Mucosa of descending colon (tissue), 3 donors: Measurements from ENCODE around the gene SMARCA5. TPM values are rescaled to one million over a fixed set of nuclear protein-coding genes. Genes with fewer than 3 reads are reported as not detected.

ENCODE experiments used
- ATAC-seq: fragments of 200-7000 bp; cut with Tn5 transposase; one replicate; pipeline ENCODE4 v1.9.1; 2020; ENCODE audit warnings: mild to moderate bottlenecking, moderate library complexity
- DNase-seq, 3 donors: peaks; one replicate each; pipeline ENCODE4 v3.0.0-alpha.2; 2020
- H3K36me3 ChIP-seq: fragments of 200-600 bp; one replicate; pipeline ENCODE4 v1.8.0; 2021; ENCODE audit warnings: low read depth, mild to moderate bottlenecking
- H3K4me1 ChIP-seq: fragments of 200-600 bp; one replicate; pipeline ENCODE4 v1.8.0; 2021; ENCODE audit warnings: low read depth, mild to moderate bottlenecking
- H3K4me3 ChIP-seq: fragments of 200-600 bp; one replicate; pipeline ENCODE4 v1.8.0; 2021; ENCODE audit warnings: mild to moderate bottlenecking
- H3K9me3 ChIP-seq: fragments of 200-600 bp; one replicate; pipeline ENCODE4 v1.8.0; 2021; ENCODE audit warnings: mild to moderate bottlenecking
- intact Hi-C, 2 donors: fragments of 100-400 bp; cut with DNase I in 1 of 2; cut with micrococcal nuclease in 1 of 2; formaldehyde crosslinking; loops; one replicate each; pipeline versions ENCODE4 v1.11.0 to v1.11.1; 2022; cut with DNase I, micrococcal nuclease
- total RNA-seq, 3 donors: library from RNA; stranded (reverse); fragmentation: NEBNext Ultra II Directional in 2 of 3; extraction: Animal tissue kit (Norgen Biotek cat#: 25700) in 2 of 3; gene quantifications; one replicate each; pipeline versions ENCODE4 v1.2.1 to v1.2.4, GENCODE V29; 2021 to 2023
- TF ChIP-seq, protein P1 (sequence below): fragments of 200-600 bp; IDR thresholded peaks from one replicate; pipeline ENCODE4 v1.8.0; 2022; ENCODE audit warnings: antibody characterized with exemption, mild to moderate bottlenecking
- donor health status: DM: no; HTN: no; CAD: no; lungs with moderate emphysema.
- donor health status: DM: no; HTN: no; CAD: no.
- donor health status: DM: no; HTN: yes; CAD: no.

The SMARCA5 gene
- total RNA-seq, 3 donors from 2014 or later, result 27.9 to 45.9 (median 30.5) TPM

DNA sequence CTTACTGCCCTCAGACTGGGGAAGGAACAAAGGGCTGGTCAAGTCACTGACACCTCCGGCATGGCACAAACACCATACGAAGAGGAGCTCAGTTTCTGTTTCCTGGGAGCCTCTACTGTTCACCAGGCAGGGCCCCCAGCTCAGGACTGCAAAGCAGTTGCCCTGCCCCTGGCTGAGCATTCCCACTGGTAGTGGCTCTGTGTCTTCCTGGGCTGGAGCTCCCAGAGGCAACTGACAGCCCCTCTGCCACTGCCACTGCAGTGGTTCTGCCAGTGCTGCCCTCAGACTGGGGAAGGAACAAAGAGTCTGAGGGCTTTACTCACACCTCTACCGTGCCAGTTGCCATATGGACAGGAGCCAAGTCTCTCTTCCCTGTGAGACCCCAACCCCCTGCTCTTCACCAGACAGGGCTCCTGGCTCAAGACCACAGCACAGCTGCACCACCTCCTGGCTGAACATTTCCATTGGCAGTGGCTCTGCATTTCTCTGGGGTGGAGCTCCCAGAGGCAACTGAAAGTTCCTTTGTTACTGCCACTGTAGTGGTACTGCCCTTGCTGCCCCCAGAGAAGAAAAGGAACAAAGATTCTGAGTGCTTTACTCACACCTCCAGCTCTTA is 67.9 kb downstream of the SMARCA5 start:
- TF ChIP-seq, protein P1, sequence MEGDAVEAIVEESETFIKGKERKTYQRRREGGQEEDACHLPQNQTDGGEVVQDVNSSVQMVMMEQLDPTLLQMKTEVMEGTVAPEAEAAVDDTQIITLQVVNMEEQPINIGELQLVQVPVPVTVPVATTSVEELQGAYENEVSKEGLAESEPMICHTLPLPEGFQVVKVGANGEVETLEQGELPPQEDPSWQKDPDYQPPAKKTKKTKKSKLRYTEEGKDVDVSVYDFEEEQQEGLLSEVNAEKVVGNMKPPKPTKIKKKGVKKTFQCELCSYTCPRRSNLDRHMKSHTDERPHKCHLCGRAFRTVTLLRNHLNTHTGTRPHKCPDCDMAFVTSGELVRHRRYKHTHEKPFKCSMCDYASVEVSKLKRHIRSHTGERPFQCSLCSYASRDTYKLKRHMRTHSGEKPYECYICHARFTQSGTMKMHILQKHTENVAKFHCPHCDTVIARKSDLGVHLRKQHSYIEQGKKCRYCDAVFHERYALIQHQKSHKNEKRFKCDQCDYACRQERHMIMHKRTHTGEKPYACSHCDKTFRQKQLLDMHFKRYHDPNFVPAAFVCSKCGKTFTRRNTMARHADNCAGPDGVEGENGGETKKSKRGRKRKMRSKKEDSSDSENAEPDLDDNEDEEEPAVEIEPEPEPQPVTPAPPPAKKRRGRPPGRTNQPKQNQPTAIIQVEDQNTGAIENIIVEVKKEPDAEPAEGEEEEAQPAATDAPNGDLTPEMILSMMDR, result no peak

DNA sequence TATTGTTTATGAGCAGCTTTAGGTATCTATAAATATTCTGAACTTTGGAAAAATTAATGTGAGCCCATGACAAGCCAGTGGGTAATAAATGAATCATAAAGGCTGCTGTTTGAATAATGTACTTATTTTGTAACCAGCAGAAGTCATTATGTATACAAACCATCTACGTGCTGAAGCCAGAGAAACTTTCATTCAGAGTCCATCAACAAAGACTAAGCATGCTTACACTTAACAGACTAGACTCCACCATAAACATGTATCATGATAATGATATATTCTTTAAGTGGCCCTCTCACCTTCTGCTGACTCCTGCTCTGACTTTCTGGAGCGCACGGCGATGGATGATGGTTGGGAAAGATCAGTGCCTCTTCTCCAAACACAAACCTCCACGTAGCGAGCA is 72.0 kb downstream of the SMARCA5 start:
- H3K36me3 ChIP-seq, result no peaks in the 10 kb centered on the region
- H3K9me3 ChIP-seq, result peaks cover 5% of the 10 kb centered on the region
- intact Hi-C loops, result no loop called here
- no peaks in the 10 kb centered on the region for H3K4me1 ChIP-seq
- DNase-seq (no peak), ATAC-seq (no peak)
- no peak overlapping the region for H3K4me3 ChIP-seq
- TF ChIP-seq, protein P1, result no peak

More for the DNA sequence above, 67.9 kb downstream of the SMARCA5 start:
- DNase-seq (no peak), ATAC-seq (no peak)
- H3K4me1 ChIP-seq, result no peaks in the 10 kb centered on the region
- no peak overlapping the region for H3K4me3 ChIP-seq
- peaks cover 5% of the 10 kb centered on the region for H3K9me3 ChIP-seq
- H3K36me3 ChIP-seq, result no peaks in the 10 kb centered on the region
- intact Hi-C loops, result no loop called here

DNA sequence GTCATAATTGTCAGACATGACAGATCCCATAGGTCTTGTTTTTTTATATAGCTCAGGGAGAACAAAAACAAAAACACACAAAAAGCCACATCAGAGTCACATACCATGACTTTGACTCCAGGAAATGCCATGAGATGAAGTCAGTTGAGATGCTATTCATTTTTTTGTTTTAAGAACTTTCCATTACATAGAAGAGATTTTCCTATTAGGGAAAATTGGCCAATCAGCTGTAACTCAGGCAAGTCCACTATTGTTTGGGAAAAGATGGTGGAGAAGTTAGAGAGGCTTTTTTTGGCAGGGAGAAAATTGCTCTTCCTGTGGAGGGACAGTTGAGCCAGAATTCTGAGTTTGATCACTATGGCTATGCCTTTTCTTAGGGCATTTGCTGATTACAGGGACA is 72.6 kb downstream of the SMARCA5 start:
- DNase-seq (no peak), ATAC-seq (no peak)
- TF ChIP-seq, protein P1, result no peak
- Histone ChIP-seq H3K9me3 (peaks cover 5% of the 10 kb centered on the region), H3K36me3 (no peaks in the 10 kb centered on the region), H3K4me1 (no peaks in the 10 kb centered on the region), H3K4me3 (no peak overlapping the region)
- intact Hi-C loops, result no loop called here

DNA sequence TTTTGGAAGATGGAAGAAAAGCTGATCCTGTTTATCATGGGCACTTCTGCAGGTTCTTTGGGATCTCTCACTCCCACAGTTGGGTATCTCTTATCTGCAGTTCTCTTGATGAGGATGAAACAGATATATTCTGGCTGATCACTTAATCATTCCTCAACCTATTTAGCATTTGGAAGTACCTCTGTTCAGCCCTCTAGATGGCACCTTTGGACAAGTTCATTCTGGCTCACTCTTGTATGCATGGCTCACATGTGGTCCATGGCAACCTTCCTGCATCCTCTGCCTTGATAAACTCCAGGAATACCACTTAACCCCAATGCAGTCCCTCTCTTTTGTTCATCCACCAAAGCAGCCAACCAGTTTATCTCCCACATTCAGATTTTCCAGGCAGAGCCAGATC is 74.2 kb downstream of the SMARCA5 start:
- H3K36me3 ChIP-seq, result no peaks in the 10 kb centered on the region
- TF ChIP-seq, protein P1, result no peak
- DNase-seq (no peak), ATAC-seq (no peak)
- peaks cover 2% of the 10 kb centered on the region for H3K9me3 ChIP-seq
- no peak overlapping the region for H3K4me3 ChIP-seq
- no peaks in the 10 kb centered on the region for H3K4me1 ChIP-seq
- intact Hi-C loops, result no loop called here

DNA sequence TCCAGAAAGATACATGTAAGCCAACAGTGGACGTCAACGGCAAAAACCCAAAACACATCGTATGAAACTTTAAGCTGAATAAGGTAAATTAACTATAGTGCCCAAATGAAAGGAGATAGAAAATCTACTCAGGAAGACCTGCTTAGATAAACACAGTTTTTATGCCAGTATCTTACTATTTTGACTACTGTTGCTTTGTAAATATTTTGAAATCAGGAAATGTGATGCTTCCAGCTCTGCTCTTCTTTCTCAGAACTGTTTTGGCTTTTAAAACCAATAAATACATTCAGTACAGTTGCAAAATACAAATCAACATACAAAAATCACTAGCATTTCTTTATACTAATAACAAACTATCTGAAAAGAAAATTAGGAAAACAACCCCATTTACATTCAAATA is 83.8 kb downstream of the SMARCA5 start:
- TF ChIP-seq, protein P1, result no peak
- intact Hi-C loops, result no loop called here
- Histone ChIP-seq H3K36me3 (no peaks in the 10 kb centered on the region), H3K9me3 (no peaks in the 10 kb centered on the region), H3K4me3 (no peak overlapping the region), H3K4me1 (no peaks in the 10 kb centered on the region)
- no peak for DNase-seq
- no peak for ATAC-seq

DNA sequence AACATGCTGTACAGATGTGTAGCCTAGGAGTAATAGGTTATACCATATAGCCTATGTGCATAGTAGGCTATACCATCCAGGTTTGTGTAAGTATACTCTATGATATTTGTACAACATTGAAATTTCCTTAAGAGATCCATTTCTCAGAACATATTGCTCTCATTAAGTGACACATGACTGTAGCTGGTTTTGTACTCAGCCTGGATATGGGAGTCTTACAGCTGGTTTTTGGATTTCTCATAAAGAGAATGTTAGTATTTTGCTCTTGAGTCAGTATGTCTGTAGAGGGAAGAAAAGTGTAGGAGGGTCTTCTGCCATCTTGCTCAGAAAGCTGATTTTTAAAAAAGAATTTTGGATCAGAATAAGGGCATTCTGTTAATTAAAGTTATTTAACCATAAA is 85.3 kb downstream of the SMARCA5 start:
- intact Hi-C loops, result no loop called here
- H3K36me3 ChIP-seq, result no peaks in the 10 kb centered on the region
- no peak overlapping the region for H3K4me3 ChIP-seq
- TF ChIP-seq, protein P1, result no peak
- no peaks in the 10 kb centered on the region for H3K9me3 ChIP-seq
- DNase-seq (no peak), ATAC-seq (no peak)
- no peaks in the 10 kb centered on the region for H3K4me1 ChIP-seq
